Activated CD4-positive, alpha-beta memory T cell treated with anti-CD3 and anti-CD28 coated beads for 36 hours (primary cell): ENCODE data around the gene EYS. TPM values are rescaled to one million over a fixed set of nuclear protein-coding genes. Genes with fewer than 3 reads are reported as not detected.
"Not testable (repeated sequence)": the region's sequence is repeated elsewhere in the genome, so short reads cannot be mapped to it uniquely, and the experiment has no call there.

Experiments
- CTCF ChIA-PET: fragments of 350-600 bp; sonication (Branson Sonifier 250); formaldehyde crosslinking; loops from one replicate; lab custom pipeline; 2021; ENCODE audit warnings: antibody characterized with exemption, inconsistent platforms; lab: Charles Lee
- POLR2A ChIA-PET: fragments of 350-600 bp; sonication (Branson Sonifier 250); formaldehyde crosslinking; loops from one replicate; lab custom pipeline; 2021; ENCODE audit warnings: antibody characterized with exemption; lab: Charles Lee
- DNase-seq: peaks from one replicate; pipeline ENCODE4 v3.0.0-alpha.2; 2020
- H3K27ac Mint-ChIP-seq: one replicate; pipeline ENCODE4 v1.8.0; 2021; ENCODE audit warnings: mixed read lengths
- H3K27me3 Mint-ChIP-seq: one replicate; pipeline ENCODE4 v1.8.0; 2021; ENCODE audit warnings: mixed read lengths
- H3K36me3 Mint-ChIP-seq: one replicate; pipeline ENCODE4 v1.8.0; 2021; ENCODE audit warnings: mixed read lengths
- H3K4me1 Mint-ChIP-seq: one replicate; pipeline ENCODE4 v1.8.0; 2021; ENCODE audit warnings: low read depth, mixed read lengths
- H3K4me3 Mint-ChIP-seq: one replicate; pipeline ENCODE4 v1.8.0; 2021; ENCODE audit warnings: mild to moderate bottlenecking, mixed read lengths
- H3K9me3 Mint-ChIP-seq: one replicate; pipeline ENCODE4 v1.8.0; 2021; ENCODE audit warnings: mixed read lengths
- intact Hi-C: fragments of 100-400 bp; cut with micrococcal nuclease; formaldehyde crosslinking; loops from one replicate; pipeline ENCODE4 v1.15.1; 2023
- total RNA-seq, 2 experiments: library from RNA; stranded (reverse); gene quantifications; one replicate each; pipeline ENCODE4 v1.2.3, GENCODE V29; 2021

The EYS gene
- total RNA-seq, 2 experiments from 2014 or later, result not detected

DNA sequence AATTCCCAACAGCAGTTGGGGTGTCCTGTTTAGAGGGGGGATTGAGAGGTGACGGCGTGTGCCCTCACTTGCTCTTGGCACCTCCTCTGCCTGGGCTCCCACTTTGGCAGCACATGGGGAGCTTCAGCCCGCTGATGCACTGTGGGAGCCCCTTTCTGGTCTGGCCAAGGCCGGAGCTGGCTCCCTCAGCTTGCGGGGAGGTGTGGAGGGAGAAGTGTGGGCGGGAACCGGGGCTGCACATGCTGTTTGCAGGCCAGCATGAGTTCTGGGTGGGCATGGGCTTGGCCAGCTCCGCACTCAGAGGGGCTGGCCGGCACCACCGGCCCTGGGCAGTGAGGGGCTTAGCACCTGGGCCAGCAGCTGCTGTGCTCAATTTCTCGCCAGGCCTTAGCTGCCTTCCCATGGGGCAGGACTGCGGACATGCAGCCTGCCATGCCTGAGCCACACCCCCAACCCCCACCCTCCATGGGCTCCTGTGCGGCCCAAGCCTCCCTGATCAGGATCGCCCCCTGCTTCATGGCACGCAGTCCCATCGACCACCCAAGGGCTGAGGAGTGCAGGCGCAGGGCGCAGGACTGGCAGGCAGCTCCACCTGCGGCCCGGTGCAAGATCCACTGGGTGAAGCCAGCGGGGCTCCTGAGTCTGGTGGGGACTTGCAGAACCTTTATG is 1675.9 kb downstream of the EYS start:
- CTCF ChIA-PET, result not testable (repeated sequence)

DNA sequence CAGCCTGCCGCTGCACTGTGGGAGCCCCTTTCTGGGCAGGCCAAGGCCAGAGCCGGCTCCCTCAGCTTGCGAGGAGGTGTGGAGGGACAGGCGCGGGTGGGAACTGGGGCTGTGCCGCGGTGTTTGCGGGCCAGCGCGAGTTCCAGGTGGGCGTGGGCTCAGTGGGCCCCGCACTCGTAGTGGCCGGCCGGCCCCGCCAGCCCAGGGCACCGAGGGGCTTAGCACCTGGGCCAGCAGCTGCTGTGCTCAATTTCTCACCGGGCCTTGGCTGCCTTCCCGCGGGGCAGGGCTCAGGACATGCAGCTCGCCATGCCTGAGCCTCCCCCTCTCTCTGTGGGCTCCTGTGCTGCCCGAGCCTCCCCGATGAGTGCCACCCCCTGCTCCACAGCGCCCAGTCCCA is 1683.3 kb downstream of the EYS start:
- H3K36me3 Mint-ChIP-seq, result no peaks in the 10 kb centered on the region
- H3K4me3 Mint-ChIP-seq, result no peak overlapping the region
- peaks cover 6% of the 10 kb centered on the region for H3K9me3 Mint-ChIP-seq
- intact Hi-C loops, result no loop called here
- no peaks in the 10 kb centered on the region for H3K4me1 Mint-ChIP-seq
- no peak for DNase-seq
- ChIA-PET POLR2A (no interaction called here), CTCF (no interaction called here)
- H3K27me3 Mint-ChIP-seq, result no peaks in the 10 kb centered on the region
- H3K27ac Mint-ChIP-seq, result no peak overlapping the region

More for the DNA sequence above, 1675.9 kb downstream of the EYS start:
- H3K4me3 Mint-ChIP-seq, H3K4me1 Mint-ChIP-seq, H3K27me3 Mint-ChIP-seq, H3K27ac Mint-ChIP-seq, DNase-seq, intact Hi-C loops, H3K9me3 Mint-ChIP-seq, POLR2A ChIA-PET, H3K36me3 Mint-ChIP-seq: not testable (repeated sequence)

DNA sequence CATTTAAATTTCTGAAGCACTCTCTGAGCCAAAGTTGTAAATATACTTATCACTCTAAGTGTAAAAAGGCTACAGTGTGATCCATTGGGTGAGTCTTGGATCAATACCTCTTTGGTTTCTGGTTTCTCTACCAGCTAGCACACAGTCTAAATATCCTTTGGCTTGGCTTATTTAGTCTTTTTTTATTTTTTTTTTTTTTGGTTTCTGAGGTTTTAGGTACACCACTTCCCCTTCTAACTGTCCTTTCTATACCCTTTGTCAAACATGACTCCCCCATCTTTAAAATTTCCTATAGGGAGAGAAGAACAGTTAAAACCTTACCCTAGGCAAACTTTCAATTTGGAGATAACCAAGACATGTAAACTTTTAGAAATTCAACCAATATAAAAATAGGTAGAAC is 1692.4 kb downstream of the EYS start:
- no peak for DNase-seq
- CTCF ChIA-PET, result no interaction called here
- H3K4me1 Mint-ChIP-seq, result no peaks in the 10 kb centered on the region

DNA sequence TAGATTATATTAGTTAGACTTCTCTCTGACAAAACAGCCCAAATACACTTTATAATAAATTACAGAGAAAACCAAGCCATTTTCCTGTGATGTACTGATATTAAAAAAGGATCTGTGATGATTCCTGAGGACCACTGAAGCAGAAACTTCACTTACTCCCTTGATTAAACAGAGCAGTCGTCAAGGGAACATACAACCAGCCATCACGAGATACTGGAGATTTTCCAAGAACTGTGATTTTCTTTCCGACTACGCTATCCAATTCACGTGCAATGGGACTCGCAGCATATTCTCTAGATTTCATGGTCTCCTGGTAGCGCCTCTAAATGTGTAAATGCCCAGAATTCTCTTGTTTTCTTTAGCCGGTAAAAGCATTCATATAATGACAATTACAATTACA is 1694.0 kb downstream of the EYS start:
- Mint-ChIP-seq H3K4me1 (no peaks in the 10 kb centered on the region), H3K4me3 (no peak overlapping the region), H3K27me3 (no peaks in the 10 kb centered on the region), H3K36me3 (no peaks in the 10 kb centered on the region), H3K27ac (no peak overlapping the region), H3K9me3 (peaks cover 3% of the 10 kb centered on the region)
- CTCF ChIA-PET, result no interaction called here
- POLR2A ChIA-PET, result no interaction called here
- DNase-seq, result no peak
- intact Hi-C loops, result no loop called here

More for the DNA sequence above, 1692.4 kb downstream of the EYS start:
- intact Hi-C loops, result no loop called here
- no peaks in the 10 kb centered on the region for H3K27me3 Mint-ChIP-seq
- POLR2A ChIA-PET, result no interaction called here
- H3K27ac Mint-ChIP-seq, result no peak overlapping the region
- H3K9me3 Mint-ChIP-seq, result peaks cover 3% of the 10 kb centered on the region
- H3K36me3 Mint-ChIP-seq, result no peaks in the 10 kb centered on the region
- no peak overlapping the region for H3K4me3 Mint-ChIP-seq

DNA sequence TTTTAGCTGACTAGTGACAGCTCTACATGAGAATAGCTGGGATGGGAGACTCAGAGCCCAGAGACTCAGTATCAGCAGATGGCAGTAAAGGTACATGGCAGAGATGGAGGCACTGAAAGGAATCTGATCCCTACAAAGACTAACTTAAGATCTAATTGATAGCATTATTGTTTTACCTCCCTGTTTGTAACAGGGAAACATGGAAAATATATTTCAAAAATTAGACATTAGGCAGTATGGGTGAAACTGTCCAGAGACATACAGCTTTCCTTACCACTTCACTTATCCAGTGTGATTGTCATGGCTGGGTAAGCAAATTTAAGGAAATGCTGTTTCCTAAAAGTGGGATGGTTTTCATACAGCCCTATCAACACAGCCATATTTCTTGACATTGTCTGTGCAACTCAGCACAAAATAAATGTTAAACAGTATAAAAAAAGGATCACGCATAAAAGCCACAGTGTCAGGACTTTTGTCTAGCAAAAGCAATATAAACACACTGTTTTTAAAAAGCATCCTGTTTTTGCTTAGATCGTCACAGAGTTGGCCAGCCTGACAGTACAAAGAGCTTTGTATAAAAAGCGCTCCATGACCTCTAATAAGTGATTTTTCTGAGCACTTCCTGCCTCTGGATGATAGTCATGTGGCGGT is 1694.5 kb downstream of the EYS start:
- Mint-ChIP-seq H3K4me1 (no peaks in the 10 kb centered on the region), H3K27me3 (no peaks in the 10 kb centered on the region), H3K9me3 (peaks cover 3% of the 10 kb centered on the region), H3K36me3 (no peaks in the 10 kb centered on the region), H3K4me3 (no peak overlapping the region), H3K27ac (no peak overlapping the region)
- no peak for DNase-seq
- POLR2A ChIA-PET, result no interaction called here
- intact Hi-C loops, result no loop called here
- CTCF ChIA-PET, result no interaction called here

DNA sequence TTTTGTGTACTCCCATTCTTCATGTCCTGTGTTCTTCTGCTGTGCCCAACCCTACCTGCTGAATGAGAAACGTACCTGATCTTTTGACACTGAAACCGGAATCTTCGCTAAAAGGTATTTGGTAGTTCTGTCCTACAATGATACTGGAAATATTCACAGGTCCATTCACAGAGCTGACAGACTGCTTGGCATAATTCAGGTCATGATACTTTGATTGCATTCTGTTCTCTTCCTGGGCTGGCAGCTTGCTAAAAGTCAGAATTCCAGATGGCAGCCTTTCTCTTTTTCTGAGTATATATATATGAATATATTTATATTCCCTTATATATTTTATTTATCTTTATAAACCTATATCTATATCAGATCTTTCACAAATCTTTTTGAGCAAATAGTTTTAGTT is 1696.4 kb downstream of the EYS start:
- Mint-ChIP-seq H3K9me3 (peaks cover 4% of the 10 kb centered on the region), H3K4me1 (no peaks in the 10 kb centered on the region), H3K4me3 (no peak overlapping the region), H3K27ac (no peak overlapping the region), H3K27me3 (no peaks in the 10 kb centered on the region), H3K36me3 (no peaks in the 10 kb centered on the region)
- intact Hi-C loops, result no loop called here
- no peak for DNase-seq
- ChIA-PET CTCF (no interaction called here), POLR2A (no interaction called here)

DNA sequence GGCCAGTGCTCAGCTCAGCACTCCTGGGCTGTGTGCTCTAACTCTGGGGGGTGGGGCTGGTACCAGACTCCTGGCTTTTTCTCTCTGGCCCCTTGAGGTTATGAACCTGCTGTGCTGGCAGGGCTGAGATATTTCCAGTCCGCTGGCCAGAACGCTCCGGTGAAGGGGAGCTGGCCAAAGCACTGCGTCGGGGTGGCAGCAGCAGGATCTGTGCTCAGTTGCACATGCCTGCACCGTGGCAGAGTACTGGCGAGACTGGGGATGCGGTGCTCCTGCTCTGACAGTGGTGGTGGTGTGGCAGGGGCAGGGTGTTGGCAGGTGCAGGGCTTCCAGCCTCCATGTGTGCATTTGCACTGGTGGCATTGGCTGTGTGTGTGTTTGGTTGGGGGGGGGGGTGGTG is 1697.0 kb downstream of the EYS start:
- intact Hi-C loops, result no loop called here
- no peak overlapping the region for H3K27ac Mint-ChIP-seq
- ChIA-PET POLR2A (no interaction called here), CTCF (no interaction called here)
- H3K36me3 Mint-ChIP-seq, result no peaks in the 10 kb centered on the region
- H3K4me1 Mint-ChIP-seq, result no peaks in the 10 kb centered on the region
- H3K27me3 Mint-ChIP-seq, result no peaks in the 10 kb centered on the region
- peaks cover 8% of the 10 kb centered on the region for H3K9me3 Mint-ChIP-seq
- DNase-seq, result no peak
- H3K4me3 Mint-ChIP-seq, result no peak overlapping the region

DNA sequence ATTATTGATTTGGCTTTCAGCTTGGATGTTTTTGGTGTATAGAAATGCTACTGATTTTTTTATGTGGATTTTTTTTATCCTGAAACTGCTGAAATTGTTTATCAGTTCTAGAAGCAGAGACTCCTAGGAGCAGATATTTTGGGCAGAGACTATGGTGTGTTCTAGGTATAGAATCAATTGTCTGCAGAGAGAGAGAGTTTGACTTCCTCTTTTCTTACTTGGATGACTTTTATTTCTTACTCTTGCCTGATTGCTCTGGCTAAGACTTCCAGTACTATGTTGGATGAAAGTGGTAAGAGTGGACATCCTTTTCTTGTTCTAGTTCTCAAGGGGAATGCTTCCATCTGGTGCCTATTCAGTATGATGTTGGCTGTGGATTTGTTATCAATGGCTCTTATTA is 1700.8 kb downstream of the EYS start:
- DNase-seq, result no peak
- no peaks in the 10 kb centered on the region for H3K36me3 Mint-ChIP-seq
- POLR2A ChIA-PET, result no interaction called here
- no peak overlapping the region for H3K4me3 Mint-ChIP-seq
- intact Hi-C loops, result no loop called here
- H3K9me3 Mint-ChIP-seq, result peaks cover 15% of the 10 kb centered on the region
- CTCF ChIA-PET, result interaction anchor here (0.5 kb wide), 1 partner anchor 71 kb away, joined by 3 read pairs; no protein-coding TSS in a partner anchor
- no peaks in the 10 kb centered on the region for H3K4me1 Mint-ChIP-seq
- H3K27me3 Mint-ChIP-seq, result no peaks in the 10 kb centered on the region
- H3K27ac Mint-ChIP-seq, result no peak overlapping the region

DNA sequence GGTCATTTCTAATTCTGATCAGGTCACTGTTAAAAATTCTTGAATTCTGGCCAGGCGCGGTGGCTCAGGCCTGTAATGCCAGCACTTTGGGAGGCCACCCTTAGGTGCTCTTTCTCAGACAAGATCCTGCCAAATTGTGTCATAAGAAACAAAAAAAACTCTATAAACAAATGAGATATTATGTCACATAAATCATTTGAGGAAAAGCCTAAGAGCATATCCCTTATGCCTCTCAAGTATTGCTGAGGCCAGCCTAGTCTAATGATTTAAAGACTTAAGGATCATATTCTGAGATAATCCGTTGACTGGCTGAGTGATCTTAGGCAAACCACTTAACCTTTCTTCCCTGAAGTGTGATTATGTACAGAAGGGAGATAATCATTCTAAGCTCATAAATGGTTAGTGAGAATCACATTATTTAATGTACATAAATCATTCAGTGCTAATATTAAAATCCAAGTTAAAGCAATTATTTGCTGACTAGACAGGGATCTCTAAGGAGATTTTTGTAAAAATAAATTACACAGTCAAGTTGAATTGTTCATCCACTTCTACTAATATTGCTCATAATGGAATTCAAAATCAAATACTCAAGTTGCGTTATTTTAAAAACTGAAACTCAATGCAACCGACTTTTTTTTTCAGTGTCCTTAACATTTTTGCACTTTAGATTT is 1706.1 kb downstream of the EYS start:
- Mint-ChIP-seq H3K4me1 (no peaks in the 10 kb centered on the region), H3K27ac (no peak overlapping the region)
- intact Hi-C loops, result no loop called here

DNA sequence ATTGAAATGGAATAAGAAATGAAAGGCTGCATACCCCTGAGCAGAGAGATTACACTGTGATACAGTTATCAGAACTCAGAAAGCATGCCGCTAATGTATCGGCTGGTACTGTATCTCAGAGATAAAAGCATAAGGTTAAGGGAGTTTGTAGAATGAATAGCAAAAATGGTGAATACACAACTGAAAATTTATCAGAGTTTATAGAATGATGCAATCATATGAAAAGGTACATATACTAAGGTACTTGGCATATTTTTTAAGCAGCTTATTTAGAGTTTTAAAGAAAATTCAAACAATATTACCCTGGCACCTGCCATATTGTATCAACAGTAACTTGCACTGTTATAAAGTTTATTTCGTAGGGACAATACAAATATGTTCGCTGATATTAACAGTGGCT is 1707.4 kb downstream of the EYS start:
- peaks cover 6% of the 10 kb centered on the region for H3K9me3 Mint-ChIP-seq
- H3K27ac Mint-ChIP-seq, result no peak overlapping the region
- H3K36me3 Mint-ChIP-seq, result no peaks in the 10 kb centered on the region

More for the DNA sequence above, 1706.1 kb downstream of the EYS start:
- ChIA-PET POLR2A (no interaction called here), CTCF (no interaction called here)
- no peak overlapping the region for H3K4me3 Mint-ChIP-seq
- no peak for DNase-seq
- no peaks in the 10 kb centered on the region for H3K27me3 Mint-ChIP-seq
- peaks cover 12% of the 10 kb centered on the region for H3K9me3 Mint-ChIP-seq
- no peaks in the 10 kb centered on the region for H3K36me3 Mint-ChIP-seq

DNA sequence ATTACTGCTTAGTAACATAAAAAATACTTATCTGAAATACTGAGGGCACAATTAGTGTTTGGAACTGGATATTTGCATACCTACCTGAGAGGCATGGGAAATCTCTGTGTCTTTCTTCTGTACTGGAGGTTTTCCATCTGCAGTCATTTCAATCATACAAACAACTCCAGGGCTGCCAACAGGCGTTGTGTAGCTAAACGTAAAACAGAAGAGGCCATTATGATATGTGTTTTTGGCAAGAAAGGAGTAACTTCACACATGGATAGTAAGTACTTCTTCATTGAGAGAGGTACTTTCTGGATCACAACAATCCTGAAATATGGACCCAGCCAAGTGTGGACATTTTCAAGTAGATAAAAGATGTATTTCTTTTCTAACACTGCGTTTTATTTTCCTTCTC is 1708.0 kb downstream of the EYS start:
- ChIA-PET CTCF (no interaction called here), POLR2A (no interaction called here)
- Mint-ChIP-seq H3K4me1 (no peaks in the 10 kb centered on the region), H3K27me3 (no peaks in the 10 kb centered on the region), H3K36me3 (no peaks in the 10 kb centered on the region), H3K9me3 (peaks cover 4% of the 10 kb centered on the region), H3K27ac (no peak overlapping the region), H3K4me3 (no peak overlapping the region)
- intact Hi-C loops, result no loop called here
- no peak for DNase-seq

More for the DNA sequence above, 1707.4 kb downstream of the EYS start:
- ChIA-PET CTCF (interaction anchor here (0.6 kb wide), 1 partner anchor 32 kb away, joined by 3 read pairs; no protein-coding TSS in a partner anchor), POLR2A (no interaction called here)
- Mint-ChIP-seq H3K4me3 (no peak overlapping the region), H3K27me3 (no peaks in the 10 kb centered on the region), H3K4me1 (no peaks in the 10 kb centered on the region)
- intact Hi-C loops, result no loop called here
- no peak for DNase-seq

DNA sequence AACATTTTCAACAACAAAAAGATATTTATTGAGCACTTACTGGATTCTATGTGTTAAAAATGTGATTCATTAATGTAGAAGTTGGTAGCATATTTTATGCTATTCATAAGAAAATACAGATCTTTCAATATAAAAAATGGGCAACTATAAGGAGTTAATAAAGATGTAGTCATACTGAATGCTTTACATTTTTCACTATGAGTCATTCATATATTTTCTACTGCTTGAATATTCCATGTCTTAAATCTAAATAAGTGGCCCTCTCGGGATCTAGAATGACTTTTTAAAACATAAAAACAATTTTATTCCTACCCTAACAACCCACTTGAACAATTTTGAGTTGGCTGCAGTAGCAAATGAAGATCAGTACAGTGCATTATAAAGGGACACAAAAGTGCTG is 1709.3 kb downstream of the EYS start:
- no peak for DNase-seq
- CTCF ChIA-PET, result no interaction called here
- POLR2A ChIA-PET, result no interaction called here
- H3K36me3 Mint-ChIP-seq, result no peaks in the 10 kb centered on the region
- no peak overlapping the region for H3K27ac Mint-ChIP-seq
- no peak overlapping the region for H3K4me3 Mint-ChIP-seq
- H3K4me1 Mint-ChIP-seq, result no peaks in the 10 kb centered on the region
- peaks cover 2% of the 10 kb centered on the region for H3K9me3 Mint-ChIP-seq
- no peaks in the 10 kb centered on the region for H3K27me3 Mint-ChIP-seq
- intact Hi-C loops, result no loop called here
